Chondrocyte (in vitro differentiated cells): Measurements from ENCODE around the gene RGMB. TPM values are rescaled to one million over a fixed set of nuclear protein-coding genes. Genes with fewer than 3 reads are reported as not detected.

Experiments
- DNase-seq: peaks from one replicate; pipeline ENCODE4 v3.0.0; 2021; ENCODE audit warnings: mixed read lengths, low spot score
- H3K27ac Mint-ChIP-seq: one replicate; pipeline ENCODE4 v1.8.0; 2021; ENCODE audit warnings: mild to moderate bottlenecking, moderate library complexity, mixed read lengths; ENCODE audit not compliant: unreplicated experiment
- H3K27me3 Mint-ChIP-seq: 2 replicates; pipeline ENCODE4 v1.8.0; 2021; ENCODE audit warnings: low read depth, mixed read lengths
- H3K36me3 Mint-ChIP-seq: 2 replicates; pipeline ENCODE4 v1.8.0; 2021; ENCODE audit warnings: low read depth, mixed read lengths
- H3K4me1 Mint-ChIP-seq: 2 replicates; pipeline ENCODE4 v1.8.0; 2021; ENCODE audit warnings: low read depth, mild to moderate bottlenecking, mixed read lengths
- H3K4me3 Mint-ChIP-seq: one replicate; pipeline ENCODE4 v1.8.0; 2021; ENCODE audit warnings: mild to moderate bottlenecking, moderate library complexity, mixed read lengths; ENCODE audit not compliant: unreplicated experiment
- H3K9me3 Mint-ChIP-seq: 2 replicates; pipeline ENCODE4 v1.8.0; 2021; ENCODE audit warnings: low read depth, mixed read lengths
- CTCF ChIP-seq: fragments of 200-600 bp; sonication (generic); IDR thresholded peaks from 2 replicates; pipeline ENCODE4 v1.5.0; 2021; ENCODE audit warnings: antibody characterized with exemption, mild to moderate bottlenecking, moderate library complexity
- total RNA-seq: library from RNA; stranded (reverse); gene quantifications from 3 replicates; pipeline ENCODE4 v1.2.1, GENCODE V29; 2021

The RGMB gene
- total RNA-seq, 1 donor from 2014 or later: 28.5 TPM

- peak; percentile 82 for DNase-seq
- Mint-ChIP-seq H3K27me3 (no peaks in the 10 kb centered on the region), H3K4me1 (peaks cover 55% of the 10 kb centered on the region), H3K36me3 (no peaks in the 10 kb centered on the region), H3K4me3 (peak overlapping the region; percentile 99), H3K27ac (peak overlapping the region; percentile 99), H3K9me3 (no peaks in the 10 kb centered on the region)
- TF ChIP-seq CTCF: no peak
Observed at GRCh38 chr5:98772415-98773213, 849 bp upstream of the RGMB start.

- peaks cover 53% of the 10 kb centered on the region for H3K4me1 Mint-ChIP-seq
- peak overlapping the region; percentile 99 for H3K4me3 Mint-ChIP-seq
- no peak for DNase-seq
- no peaks in the 10 kb centered on the region for H3K36me3 Mint-ChIP-seq
- no peaks in the 10 kb centered on the region for H3K9me3 Mint-ChIP-seq
- TF ChIP-seq CTCF: no peak
- H3K27ac Mint-ChIP-seq: peak overlapping the region; percentile 99
- no peaks in the 10 kb centered on the region for H3K27me3 Mint-ChIP-seq
Observed at GRCh38 chr5:98773214-98773463, 324 bp upstream of the RGMB start.

GRCh38 chr5:98774192-98775033, 950 bp downstream of the RGMB start:
- Mint-ChIP-seq H3K27ac (peak overlapping the region; percentile 99), H3K27me3 (no peaks in the 10 kb centered on the region), H3K4me3 (peak overlapping the region; percentile 99), H3K9me3 (no peaks in the 10 kb centered on the region), H3K36me3 (no peaks in the 10 kb centered on the region), H3K4me1 (peaks cover 56% of the 10 kb centered on the region)
- DNase-seq: peak; percentile 87
- TF ChIP-seq CTCF: peak; percentile 20

GRCh38 chr5:98775246-98776065, 2.0 kb downstream of the RGMB start:
- no peak for TF ChIP-seq CTCF
- H3K27ac Mint-ChIP-seq: peak overlapping the region; percentile 99
- no peaks in the 10 kb centered on the region for H3K27me3 Mint-ChIP-seq
- peak overlapping the region; percentile 99 for H3K4me3 Mint-ChIP-seq
- H3K36me3 Mint-ChIP-seq: peaks cover 4% of the 10 kb centered on the region
- no peaks in the 10 kb centered on the region for H3K9me3 Mint-ChIP-seq
- no peak for DNase-seq
- peaks cover 62% of the 10 kb centered on the region for H3K4me1 Mint-ChIP-seq
